ENCODE measurements around the gene MYO5A.

Gene MYO5A

DNA sequence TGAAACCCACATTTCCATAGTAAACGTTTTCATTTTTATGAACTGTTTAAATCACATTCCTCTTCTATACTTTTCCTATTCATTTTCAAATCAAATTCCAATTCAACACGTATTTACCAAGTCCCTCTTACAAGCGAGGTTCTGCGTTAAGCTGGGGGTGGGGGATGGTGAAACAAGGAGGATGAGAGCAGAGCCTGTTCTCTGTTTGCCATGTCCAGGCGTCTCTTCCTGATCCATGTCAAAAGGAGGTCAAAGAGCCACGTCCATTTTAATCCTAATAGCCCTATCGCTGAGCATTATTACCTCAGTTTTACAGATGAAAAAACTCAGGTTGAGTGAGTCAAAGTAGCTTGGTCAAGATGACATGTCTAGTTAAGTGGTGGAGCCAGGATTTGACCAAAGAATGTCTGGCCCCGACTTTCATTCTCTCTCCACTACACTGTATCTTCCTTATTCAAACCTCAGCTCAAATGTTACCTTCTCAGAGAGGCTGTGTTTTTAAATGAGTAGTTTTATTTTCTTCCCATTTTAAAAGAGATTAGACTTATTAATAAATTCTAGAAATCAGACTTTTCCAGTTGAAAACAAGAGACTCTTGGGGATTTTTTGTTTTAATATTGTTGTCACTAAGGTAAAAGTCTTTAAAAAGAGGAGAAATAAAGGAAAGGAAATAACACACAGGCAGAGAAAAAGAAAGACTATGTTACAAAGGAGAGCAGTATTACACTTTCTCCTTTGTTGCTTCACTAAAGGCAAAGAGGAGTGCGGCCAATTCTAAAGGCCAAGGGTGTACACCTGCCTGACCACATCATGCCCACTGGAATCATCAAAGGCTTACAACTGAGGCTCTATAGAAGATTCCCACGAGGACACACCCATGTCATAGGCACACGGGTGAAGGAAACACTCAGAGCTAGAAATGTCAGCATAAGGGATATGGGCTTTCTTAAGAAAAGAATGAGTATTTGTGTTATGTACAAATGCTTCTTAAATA is 42.4 kb downstream of the MYO5A start:
- Histone ChIP-seq H3K4me3 (ENCODE audit: low read length) (no peak overlapping the region), H3K9ac (ENCODE audit: low read length) (no peak overlapping the region), H3K36me3 (replicated peaks; ENCODE audit: insufficient read depth, low read length) (no peaks in the 10 kb centered on the region), H3F3A (ENCODE audit: insufficient read depth, low read length) (peaks cover 31% of the 10 kb centered on the region), H2AFZ (ENCODE audit: low read length) (no peak overlapping the region), H3K79me2 (ENCODE audit: low read length) (peaks cover 96% of the 10 kb centered on the region), H3K9me3 (replicated peaks; ENCODE audit: insufficient read depth, low read length) (no peaks in the 10 kb centered on the region), H4K20me1 (ENCODE audit: insufficient read depth, low read length) (no peaks in the 10 kb centered on the region), H3K4me2 (ENCODE audit: low read depth, low read length) (0 out of 2 replicates have a peak overlapping the region, but pooled peaks have one; percentile 80), H3K27me3 (replicated peaks; ENCODE audit: insufficient read depth, low read length) (no peaks in the 10 kb centered on the region), H3K9me2 (replicated peaks; ENCODE audit: insufficient read depth, low read length) (no peaks in the 10 kb centered on the region), H3K4me1 (ENCODE audit: low read length) (peaks cover 59% of the 10 kb centered on the region), H3K27ac (ENCODE audit: low read length) (no peak overlapping the region)
- TF ChIP-seq EZH2phosphoT487 (IDR thresholded peaks at IDR 0.05; ENCODE audit: low read length), result no peak
- TF ChIP-seq EZH2 (optimal IDR thresholded peaks at IDR 0.05; ENCODE audit: low read depth, low read length), result no peak
- TF ChIP-seq, protein P1, sequence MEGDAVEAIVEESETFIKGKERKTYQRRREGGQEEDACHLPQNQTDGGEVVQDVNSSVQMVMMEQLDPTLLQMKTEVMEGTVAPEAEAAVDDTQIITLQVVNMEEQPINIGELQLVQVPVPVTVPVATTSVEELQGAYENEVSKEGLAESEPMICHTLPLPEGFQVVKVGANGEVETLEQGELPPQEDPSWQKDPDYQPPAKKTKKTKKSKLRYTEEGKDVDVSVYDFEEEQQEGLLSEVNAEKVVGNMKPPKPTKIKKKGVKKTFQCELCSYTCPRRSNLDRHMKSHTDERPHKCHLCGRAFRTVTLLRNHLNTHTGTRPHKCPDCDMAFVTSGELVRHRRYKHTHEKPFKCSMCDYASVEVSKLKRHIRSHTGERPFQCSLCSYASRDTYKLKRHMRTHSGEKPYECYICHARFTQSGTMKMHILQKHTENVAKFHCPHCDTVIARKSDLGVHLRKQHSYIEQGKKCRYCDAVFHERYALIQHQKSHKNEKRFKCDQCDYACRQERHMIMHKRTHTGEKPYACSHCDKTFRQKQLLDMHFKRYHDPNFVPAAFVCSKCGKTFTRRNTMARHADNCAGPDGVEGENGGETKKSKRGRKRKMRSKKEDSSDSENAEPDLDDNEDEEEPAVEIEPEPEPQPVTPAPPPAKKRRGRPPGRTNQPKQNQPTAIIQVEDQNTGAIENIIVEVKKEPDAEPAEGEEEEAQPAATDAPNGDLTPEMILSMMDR (IDR thresholded peaks at IDR 0.05; ENCODE audit: low read length), result no peak
- no peak for DNase-seq

DNA sequence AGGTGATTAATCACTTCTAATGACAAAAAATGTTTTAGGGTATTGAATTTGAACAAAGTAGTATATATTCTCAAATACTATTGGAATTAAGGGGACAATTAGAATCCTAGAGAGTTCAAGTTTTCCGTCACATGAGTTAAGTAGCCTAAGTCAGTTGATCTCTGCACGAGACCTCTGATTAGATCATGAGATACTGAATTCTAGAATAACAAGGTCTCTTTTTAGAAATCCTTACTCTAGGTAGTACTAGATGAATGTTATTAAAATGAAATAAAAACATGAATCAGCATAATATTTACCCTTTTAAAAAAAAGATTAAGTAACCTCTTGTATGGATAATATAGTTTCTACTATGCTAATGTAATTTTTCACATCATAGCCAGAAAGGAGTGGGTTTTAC is 43.4 kb downstream of the MYO5A start:
- H3K4me3 ChIP-seq (ENCODE audit: low read length), result no peak overlapping the region
- H3K4me1 ChIP-seq (ENCODE audit: low read length), result peaks cover 69% of the 10 kb centered on the region
- peaks cover 41% of the 10 kb centered on the region for H3F3A ChIP-seq (ENCODE audit: insufficient read depth, low read length)
- no peaks in the 10 kb centered on the region for H4K20me1 ChIP-seq (ENCODE audit: insufficient read depth, low read length)
- H3K79me2 ChIP-seq (ENCODE audit: low read length), result peaks cover 96% of the 10 kb centered on the region
- no peaks in the 10 kb centered on the region for H3K9me2 ChIP-seq (replicated peaks; ENCODE audit: insufficient read depth, low read length)
- TF ChIP-seq, protein P1 (IDR thresholded peaks at IDR 0.05; ENCODE audit: low read length), result no peak
- TF ChIP-seq EZH2 (optimal IDR thresholded peaks at IDR 0.05; ENCODE audit: low read depth, low read length) (no peak), EZH2phosphoT487 (IDR thresholded peaks at IDR 0.05; ENCODE audit: low read length) (no peak)
- no peak overlapping the region for H3K4me2 ChIP-seq (ENCODE audit: low read depth, low read length)
- no peak overlapping the region for H3K9ac ChIP-seq (ENCODE audit: low read length)
- DNase-seq, result no peak
- no peaks in the 10 kb centered on the region for H3K36me3 ChIP-seq (replicated peaks; ENCODE audit: insufficient read depth, low read length)
- H3K27ac ChIP-seq (ENCODE audit: low read length), result no peak overlapping the region
- H3K27me3 ChIP-seq (replicated peaks; ENCODE audit: insufficient read depth, low read length), result no peaks in the 10 kb centered on the region
- H3K9me3 ChIP-seq (replicated peaks; ENCODE audit: insufficient read depth, low read length), result no peaks in the 10 kb centered on the region
- no peak overlapping the region for H2AFZ ChIP-seq (ENCODE audit: low read length)

DNA sequence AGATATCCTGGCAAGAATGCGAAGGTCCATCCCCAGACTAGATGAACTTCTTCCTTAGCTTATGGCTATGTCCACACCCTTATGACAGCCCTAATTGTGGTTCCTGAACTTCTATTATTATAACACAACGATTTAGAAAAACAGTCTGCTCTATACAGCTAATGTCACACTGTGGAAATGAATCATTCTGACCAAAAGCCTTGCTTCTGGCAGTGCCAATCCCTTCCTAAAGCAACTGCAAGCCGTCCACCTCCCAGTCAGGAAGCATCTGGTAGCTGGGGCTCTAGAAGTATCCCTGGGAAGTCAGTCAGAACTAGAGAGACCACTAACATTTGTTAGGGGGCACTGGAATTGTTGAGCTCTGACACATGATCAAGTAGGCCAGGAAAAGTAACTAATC is 45.0 kb downstream of the MYO5A start:
- DNase-seq, result no peak
- no peaks in the 10 kb centered on the region for H3K36me3 ChIP-seq (replicated peaks; ENCODE audit: insufficient read depth, low read length)
- H2AFZ ChIP-seq (ENCODE audit: low read length), result no peak overlapping the region
- no peak overlapping the region for H3K9ac ChIP-seq (ENCODE audit: low read length)
- peak overlapping the region; percentile 89; the same call in 1 of the 2 replicates for H3K27ac ChIP-seq (ENCODE audit: low read length)
- no peak overlapping the region for H3K4me3 ChIP-seq (ENCODE audit: low read length)
- TF ChIP-seq EZH2 (optimal IDR thresholded peaks at IDR 0.05; ENCODE audit: low read depth, low read length), result no peak
- TF ChIP-seq, protein P1 (IDR thresholded peaks at IDR 0.05; ENCODE audit: low read length), result no peak
- no peak for TF ChIP-seq EZH2phosphoT487 (IDR thresholded peaks at IDR 0.05; ENCODE audit: low read length)
- H3K4me2 ChIP-seq (ENCODE audit: low read depth, low read length), result peak overlapping the region; percentile 10; the same call in 1 of the 2 replicates
- H3K79me2 ChIP-seq (ENCODE audit: low read length), result peaks cover 95% of the 10 kb centered on the region
- H3F3A ChIP-seq (ENCODE audit: insufficient read depth, low read length), result peaks cover 53% of the 10 kb centered on the region
- no peaks in the 10 kb centered on the region for H3K9me3 ChIP-seq (replicated peaks; ENCODE audit: insufficient read depth, low read length)
- H4K20me1 ChIP-seq (ENCODE audit: insufficient read depth, low read length), result no peaks in the 10 kb centered on the region
- no peaks in the 10 kb centered on the region for H3K9me2 ChIP-seq (replicated peaks; ENCODE audit: insufficient read depth, low read length)
- H3K4me1 ChIP-seq (ENCODE audit: low read length), result peaks cover 81% of the 10 kb centered on the region
- no peaks in the 10 kb centered on the region for H3K27me3 ChIP-seq (replicated peaks; ENCODE audit: insufficient read depth, low read length)

Data from MM.1S (cell line).